GM18907 (cell line): Measurements from ENCODE around the gene MEIS3.

Experiments used
- ATAC-seq: cut with Tn5 transposase; IDR thresholded peaks from one replicate; pipeline ENCODE4 v1.9.1; 2021; ENCODE audit warnings: mild to moderate bottlenecking, moderate library complexity; ENCODE audit not compliant: unreplicated experiment

The MEIS3 gene

GRCh38 chr19:47419030-47419783 is at the start of gene MEIS3:
MEIS3 (minus strand) TSS chr19:47419527; CDS start chr19:47419081, 446 bp downstream.
- no peak for ATAC-seq

GRCh38 chr19:47467914-47468313 is 48.6 kb upstream of the MEIS3 start:
- no peak for ATAC-seq

- ATAC-seq, result no peak
Observed at GRCh38 chr19:47465957-47466356, 46.6 kb upstream of the MEIS3 start.

- no peak for ATAC-seq
Observed at GRCh38 chr19:47464675-47465419, 45.5 kb upstream of the MEIS3 start.

GRCh38 chr19:47461876-47462275 is 42.5 kb upstream of the MEIS3 start:
- ATAC-seq, result no peak

- ATAC-seq, result no peak
Observed at GRCh38 chr19:47459477-47459876, 40.1 kb upstream of the MEIS3 start.

- ATAC-seq, result no peak
Observed at GRCh38 chr19:47458672-47459071, 39.3 kb upstream of the MEIS3 start.

GRCh38 chr19:47456721-47457474 is 37.6 kb upstream of the MEIS3 start:
- no peak for ATAC-seq

GRCh38 chr19:47450478-47450877 is 31.2 kb upstream of the MEIS3 start:
- ATAC-seq, result no peak

GRCh38 chr19:47448360-47448727 is 29.0 kb upstream of the MEIS3 start:
- ATAC-seq, result no peak

GRCh38 chr19:47447470-47448359 is 28.4 kb upstream of the MEIS3 start:
- ATAC-seq, result no peak

GRCh38 chr19:47446534-47447469 is 27.5 kb upstream of the MEIS3 start:
- no peak for ATAC-seq

GRCh38 chr19:47445937-47446402 is 26.6 kb upstream of the MEIS3 start:
- ATAC-seq, result no peak

GRCh38 chr19:47445527-47445926 is 26.2 kb upstream of the MEIS3 start:
- no peak for ATAC-seq

- no peak for ATAC-seq
Observed at GRCh38 chr19:47444388-47444821, 25.1 kb upstream of the MEIS3 start.

GRCh38 chr19:47443331-47443730 is 24.0 kb upstream of the MEIS3 start:
- no peak for ATAC-seq

GRCh38 chr19:47438793-47439220 is 19.5 kb upstream of the MEIS3 start:
- no peak for ATAC-seq

GRCh38 chr19:47437500-47437899 is 18.2 kb upstream of the MEIS3 start:
- ATAC-seq, result no peak

- ATAC-seq, result no peak
Observed at GRCh38 chr19:47436712-47437401, 17.5 kb upstream of the MEIS3 start.
